Measurements from ENCODE around the gene MPRIP.
"Not testable (repeated sequence)": the region's sequence is repeated elsewhere in the genome, so short reads cannot be mapped to it uniquely, and the experiment has no call there.

DNA sequence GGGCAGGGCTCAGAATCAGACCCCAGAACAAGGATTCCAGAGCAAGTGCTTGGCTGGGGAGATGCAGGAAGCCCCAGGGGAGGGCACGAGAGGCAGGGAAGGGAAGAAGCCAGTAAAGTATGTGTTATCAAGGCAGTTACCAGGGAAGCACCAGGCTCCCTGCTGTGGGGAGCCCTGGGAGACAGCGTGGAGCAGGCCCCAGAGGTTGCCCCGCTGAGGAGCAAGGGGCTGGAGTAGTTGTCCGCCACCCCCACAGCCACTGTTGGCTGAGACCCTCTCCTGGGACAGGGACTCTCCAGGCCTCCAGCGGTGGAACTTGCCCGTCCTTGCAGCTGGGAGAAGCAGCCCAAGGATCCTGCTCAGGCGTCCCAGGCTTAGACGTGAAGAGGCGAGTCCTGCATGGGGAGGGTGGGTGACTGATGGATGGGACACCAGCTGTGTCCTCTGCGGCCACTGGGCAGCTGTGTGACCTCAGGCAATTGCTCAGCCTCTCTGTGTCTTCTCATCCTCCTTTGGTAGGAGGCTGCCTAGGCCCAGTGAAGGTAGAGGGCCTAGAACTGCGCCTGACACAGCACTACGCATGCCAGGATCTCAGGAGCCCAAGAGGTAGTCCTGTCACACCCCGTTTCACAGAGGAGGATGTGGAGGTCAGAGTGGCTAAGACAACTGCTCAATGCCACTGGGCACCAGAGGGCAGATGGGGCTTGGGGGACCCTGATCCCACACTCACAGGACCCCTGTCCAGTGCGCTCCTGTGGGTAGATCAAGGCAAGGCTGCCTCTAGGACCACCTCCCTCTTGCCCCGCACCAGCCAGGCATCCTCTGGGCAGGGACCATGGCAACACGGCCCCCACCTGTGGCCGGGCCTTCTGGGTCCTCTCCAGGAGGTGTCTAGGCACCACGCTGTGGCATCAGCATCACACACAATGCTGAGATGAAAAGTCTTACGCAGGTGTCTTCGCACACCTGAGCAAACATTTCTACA is 39.2 kb upstream of the MPRIP start:
- TF ChIP-seq RARB (CRISPR knock-in tag; IDR thresholded peaks at IDR 0.05); TOX (CRISPR knock-in tag; IDR thresholded peaks at IDR 0.05; ENCODE audit: borderline replicate concordance); ZFP3 (CRISPR knock-in tag; IDR thresholded peaks at IDR 0.05); TCF4 (CRISPR knock-in tag; IDR thresholded peaks at IDR 0.05; ENCODE audit: borderline replicate concordance); ZFP30 (CRISPR knock-in tag; IDR thresholded peaks at IDR 0.05); ARNTL (CRISPR knock-in tag; IDR thresholded peaks at IDR 0.05; ENCODE audit: borderline replicate concordance, low read depth); ZNF70 (CRISPR knock-in tag; IDR thresholded peaks at IDR 0.05); ESRRG (CRISPR knock-in tag; IDR thresholded peaks at IDR 0.05); OSR1 (CRISPR knock-in tag; IDR thresholded peaks at IDR 0.05); PPARA (CRISPR knock-in tag; IDR thresholded peaks at IDR 0.05; ENCODE audit: borderline replicate concordance): not testable (repeated sequence)
- TF ChIP-seq, protein P1, sequence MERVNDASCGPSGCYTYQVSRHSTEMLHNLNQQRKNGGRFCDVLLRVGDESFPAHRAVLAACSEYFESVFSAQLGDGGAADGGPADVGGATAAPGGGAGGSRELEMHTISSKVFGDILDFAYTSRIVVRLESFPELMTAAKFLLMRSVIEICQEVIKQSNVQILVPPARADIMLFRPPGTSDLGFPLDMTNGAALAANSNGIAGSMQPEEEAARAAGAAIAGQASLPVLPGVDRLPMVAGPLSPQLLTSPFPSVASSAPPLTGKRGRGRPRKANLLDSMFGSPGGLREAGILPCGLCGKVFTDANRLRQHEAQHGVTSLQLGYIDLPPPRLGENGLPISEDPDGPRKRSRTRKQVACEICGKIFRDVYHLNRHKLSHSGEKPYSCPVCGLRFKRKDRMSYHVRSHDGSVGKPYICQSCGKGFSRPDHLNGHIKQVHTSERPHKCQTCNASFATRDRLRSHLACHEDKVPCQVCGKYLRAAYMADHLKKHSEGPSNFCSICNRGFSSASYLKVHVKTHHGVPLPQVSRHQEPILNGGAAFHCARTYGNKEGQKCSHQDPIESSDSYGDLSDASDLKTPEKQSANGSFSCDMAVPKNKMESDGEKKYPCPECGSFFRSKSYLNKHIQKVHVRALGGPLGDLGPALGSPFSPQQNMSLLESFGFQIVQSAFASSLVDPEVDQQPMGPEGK (CRISPR knock-in tag; IDR thresholded peaks at IDR 0.05; ENCODE audit: borderline replicate concordance): not testable (repeated sequence)

Measured in SK-N-SH treated with all-trans-retinoic acid at 6 μM for 48 hours (cell line).